Occipital lobe (tissue), 2 donors: ENCODE results near the gene PDK4. TPM values are rescaled to one million over a fixed set of nuclear protein-coding genes. Genes with fewer than 3 reads are reported as not detected.

Experiments used
- DNase-seq: peaks from one replicate; lab custom pipeline; 2025; lab: John Stamatoyannopoulos, UW
- total RNA-seq: library from RNA; depleted of rRNA; stranded (reverse); fragments of >200 nt; gene quantifications from one replicate; pipeline ENCODE4 v1.2.3, GENCODE V29; 2014

Gene PDK4
- total RNA-seq, result 11.7 TPM

DNA sequence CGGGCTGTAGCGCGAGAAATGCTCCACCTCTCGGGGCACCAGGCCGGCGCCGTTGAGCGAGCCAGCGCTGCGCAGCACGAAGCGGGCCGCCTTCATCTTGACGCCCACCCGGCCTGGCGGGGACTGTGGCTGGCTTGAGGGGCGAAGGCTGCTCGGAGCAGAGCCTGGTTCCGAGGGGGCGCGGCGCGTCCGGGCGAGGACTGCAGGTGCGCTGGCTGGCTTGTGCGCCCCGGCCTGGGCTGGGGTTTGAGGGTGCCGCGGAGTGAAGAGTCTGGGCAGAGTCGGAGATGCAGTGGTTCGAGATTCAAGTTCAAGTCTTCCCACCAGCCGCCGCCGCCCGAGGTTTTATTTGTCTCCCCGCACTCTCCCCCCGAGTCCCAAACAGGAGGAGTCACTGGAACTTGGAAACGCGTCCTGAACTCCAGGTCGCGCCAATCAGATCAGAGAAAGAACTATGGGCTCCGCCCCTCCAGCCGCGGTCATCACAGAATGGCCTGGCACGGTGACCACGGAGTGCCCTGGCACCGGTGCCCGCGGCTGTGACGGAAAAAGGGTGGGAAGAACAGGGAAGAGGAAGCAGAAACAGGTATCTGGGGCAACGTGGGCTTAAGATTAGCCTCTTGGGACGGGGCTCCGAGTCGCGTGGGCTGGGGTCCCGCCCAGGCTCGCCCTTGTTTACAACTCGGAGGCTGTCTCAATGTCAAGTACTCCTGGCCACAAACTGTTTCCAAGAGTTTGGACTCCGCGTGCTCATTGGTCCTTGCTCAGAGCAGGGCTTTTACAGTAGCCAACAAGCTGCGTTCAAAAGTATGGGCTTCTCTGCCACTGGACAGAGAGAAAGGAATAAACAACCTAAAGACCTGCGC, at the start of gene PDK4:
TSS of gene PDK4 (minus strand) at position 319 of the 866 bp plus-strand sequence. CDS start at position 96, 223 bp downstream.
- peak; percentile 88 for DNase-seq

DNA sequence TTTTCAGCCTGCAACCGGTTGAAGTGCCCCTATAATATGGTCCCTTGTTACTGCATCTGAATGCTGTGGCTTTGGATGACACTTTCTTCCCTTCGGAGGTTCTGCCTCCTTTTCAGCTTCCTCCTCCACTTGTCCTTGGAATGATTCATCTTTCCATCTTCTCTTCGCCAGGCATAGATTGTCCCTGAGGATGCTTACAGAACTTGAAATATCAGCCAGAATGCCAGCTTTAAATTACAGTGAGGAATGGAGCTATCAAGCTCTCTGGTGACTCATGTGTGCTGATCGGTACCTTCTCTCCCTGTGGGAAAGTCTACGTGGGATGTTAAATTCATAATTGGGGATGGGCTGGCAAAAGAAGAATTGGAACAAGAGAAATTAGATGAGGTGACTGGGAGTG, 45.9 kb upstream of the PDK4 start:
- DNase-seq, result no peak

DNA sequence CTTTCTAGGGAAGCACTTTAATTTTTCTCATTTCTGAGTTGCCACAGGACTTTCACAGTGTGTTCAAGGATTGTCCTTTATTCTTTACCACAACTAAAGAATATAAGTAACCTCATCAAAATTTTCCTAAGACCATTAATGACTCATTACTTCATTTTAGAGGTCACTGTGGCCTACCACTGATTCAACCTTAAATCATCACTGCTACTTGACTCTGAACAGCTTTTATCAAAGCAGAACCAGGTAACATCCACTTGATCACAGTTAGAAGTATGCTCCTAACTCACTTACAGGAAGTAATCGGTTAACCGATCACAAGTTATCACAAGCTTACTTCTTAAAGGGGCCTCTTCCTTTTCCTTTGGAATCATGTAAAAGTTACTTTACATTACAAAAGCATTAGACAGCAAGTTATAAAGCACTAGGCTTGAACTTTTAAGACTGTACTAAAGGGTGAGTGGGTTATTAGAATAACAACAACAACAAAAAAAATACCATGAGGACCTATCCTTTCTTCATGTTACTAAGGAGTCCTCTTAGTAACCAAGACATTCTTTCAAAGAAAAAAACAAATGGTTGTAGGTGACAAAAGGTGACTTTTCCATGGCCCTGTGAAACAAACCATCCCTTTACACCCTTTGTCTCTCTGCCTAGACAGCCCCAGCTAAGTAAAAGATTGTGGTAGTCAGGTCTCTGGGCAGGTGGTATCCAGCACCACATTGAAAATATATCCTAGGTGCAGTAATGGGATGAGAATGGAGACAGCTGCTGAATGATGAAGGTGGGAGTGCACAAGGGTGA, 40.0 kb upstream of the PDK4 start:
- no peak for DNase-seq

DNA sequence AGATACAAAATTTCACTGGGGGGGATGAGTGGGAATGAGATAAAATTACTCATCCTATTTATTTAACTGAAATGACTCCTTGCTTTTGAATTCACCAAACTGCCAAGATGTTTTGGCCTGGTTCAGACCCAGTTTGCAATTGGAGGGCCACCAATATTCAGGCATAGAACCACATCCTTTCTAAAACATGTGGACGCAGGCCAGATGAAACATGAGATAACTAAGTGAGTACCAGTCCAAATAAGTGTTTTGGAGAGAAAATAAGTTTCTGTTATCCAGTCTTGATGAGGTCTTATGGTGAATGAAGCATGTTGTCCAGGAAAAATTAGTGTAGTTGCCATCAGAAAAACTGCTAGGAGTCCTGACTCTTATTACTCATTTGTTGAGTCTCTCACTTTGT, 36.3 kb upstream of the PDK4 start:
- no peak for DNase-seq

DNA sequence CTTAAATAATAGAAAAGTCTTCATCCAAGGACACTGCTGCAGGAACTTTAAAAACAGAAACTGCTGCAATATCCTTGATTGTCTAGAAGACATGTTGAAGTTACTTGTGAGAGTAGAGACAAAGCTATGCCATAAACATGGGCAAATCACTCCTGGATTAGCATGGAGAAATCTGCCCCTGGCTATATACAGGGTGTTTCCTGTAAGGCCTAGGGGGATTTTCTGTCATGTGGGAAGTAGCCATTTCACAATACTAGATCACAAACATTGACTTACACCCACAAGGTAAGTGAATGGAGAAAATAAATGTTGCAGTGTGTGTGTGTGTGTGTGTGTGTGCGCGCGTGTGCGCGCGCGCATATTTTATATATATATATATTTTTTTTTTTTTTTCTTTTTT, 35.2 kb upstream of the PDK4 start:
- DNase-seq, result no peak

DNA sequence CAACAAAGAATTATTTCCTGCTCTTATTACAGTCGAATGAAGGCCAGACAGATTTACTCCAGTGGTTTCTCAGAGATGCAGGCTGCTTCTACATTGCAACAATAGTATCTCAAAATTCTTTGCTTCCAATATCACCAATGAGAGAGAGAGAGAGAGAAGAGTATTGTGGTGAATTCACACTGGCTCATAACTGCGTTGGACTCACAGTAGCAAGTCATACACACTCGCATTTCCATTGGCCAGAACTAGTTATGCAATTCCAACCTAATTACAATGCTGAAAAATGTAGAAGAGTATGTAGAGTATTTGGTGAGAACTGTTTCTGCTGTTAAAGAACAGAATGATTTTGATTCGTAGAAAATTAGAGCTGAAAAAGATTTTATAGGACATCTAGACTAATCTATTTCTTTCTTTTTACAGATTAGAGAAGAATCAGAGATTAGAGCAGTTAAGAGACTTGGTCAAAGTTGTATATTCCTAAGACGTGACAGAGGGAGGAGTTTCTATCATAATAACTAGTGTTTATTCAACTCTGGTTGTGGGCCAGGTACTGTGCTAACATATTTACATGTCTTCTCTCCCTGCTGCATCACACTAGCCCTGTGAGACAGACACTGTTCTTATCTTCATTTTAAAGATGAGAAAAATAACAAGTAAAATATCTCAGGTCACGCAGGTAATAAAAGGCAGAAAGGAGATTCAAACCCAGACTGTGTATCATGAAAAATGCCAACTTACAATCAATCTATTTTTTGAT, 34.6 kb upstream of the PDK4 start:
- DNase-seq, result no peak

DNA sequence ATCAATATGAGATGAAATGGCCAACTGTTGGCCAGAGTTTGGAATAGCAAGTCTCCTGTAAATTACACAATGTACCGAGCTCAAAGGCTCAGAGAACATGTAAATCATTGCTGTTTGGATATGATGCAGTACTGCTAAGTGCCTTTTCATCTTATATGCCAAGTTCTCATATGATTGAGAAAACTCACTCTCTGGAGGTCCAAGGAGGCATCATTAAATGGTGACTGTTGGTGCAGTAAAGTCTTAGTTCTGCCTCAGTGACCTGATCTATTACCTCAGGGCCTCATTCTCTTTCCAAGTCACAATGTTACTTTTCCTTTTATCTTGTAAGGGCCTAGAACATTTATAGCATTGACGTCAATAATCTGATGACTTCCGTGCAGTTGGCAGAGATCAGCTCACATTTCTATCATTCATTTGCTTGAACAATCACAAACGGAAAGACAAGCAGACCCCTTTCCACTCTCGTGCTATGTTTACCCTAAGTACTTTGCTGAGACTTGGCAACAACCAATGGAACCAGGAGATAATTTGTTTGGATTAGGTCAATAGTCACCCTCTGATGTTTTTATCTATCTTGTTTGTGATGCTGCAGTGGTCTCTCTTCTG, 32.6 kb upstream of the PDK4 start:
- no peak for DNase-seq

DNA sequence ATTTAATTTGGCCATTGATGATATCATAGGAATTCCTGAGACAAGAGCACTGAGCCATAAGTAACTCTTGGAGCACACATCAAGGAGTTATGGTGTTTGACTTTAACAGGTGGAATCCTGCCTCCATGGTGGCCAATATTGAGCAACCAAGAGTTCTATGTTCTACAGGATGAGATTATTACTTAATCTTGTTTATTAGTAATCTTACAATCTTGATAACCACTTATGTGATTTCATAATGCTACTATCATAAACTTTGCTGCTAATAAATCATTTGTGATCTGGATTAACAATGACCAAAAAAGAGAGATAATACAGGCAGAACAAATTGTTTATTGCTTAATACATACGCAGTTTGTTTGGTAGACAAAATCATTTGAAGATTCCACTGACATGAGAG, 27.5 kb upstream of the PDK4 start:
- DNase-seq, result no peak

DNA sequence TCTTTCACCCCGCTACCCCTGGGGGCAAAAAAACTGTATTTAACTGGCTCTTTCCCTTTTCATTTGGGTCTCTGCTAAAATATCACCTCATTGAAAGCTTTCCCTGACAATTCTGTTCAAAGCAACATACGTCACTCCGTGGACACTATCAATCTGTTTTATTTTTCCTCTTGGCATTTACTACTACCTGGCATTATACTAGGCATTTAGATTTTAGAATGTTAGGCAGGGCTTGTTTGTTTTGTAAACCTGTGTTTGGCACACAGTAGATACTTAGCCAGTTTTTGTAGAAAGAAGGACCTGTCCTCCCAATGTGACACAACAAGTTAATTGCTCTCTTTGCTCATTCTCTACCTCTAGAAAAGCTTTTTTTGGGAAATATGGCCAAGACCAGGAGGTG, 26.5 kb upstream of the PDK4 start:
- no peak for DNase-seq

DNA sequence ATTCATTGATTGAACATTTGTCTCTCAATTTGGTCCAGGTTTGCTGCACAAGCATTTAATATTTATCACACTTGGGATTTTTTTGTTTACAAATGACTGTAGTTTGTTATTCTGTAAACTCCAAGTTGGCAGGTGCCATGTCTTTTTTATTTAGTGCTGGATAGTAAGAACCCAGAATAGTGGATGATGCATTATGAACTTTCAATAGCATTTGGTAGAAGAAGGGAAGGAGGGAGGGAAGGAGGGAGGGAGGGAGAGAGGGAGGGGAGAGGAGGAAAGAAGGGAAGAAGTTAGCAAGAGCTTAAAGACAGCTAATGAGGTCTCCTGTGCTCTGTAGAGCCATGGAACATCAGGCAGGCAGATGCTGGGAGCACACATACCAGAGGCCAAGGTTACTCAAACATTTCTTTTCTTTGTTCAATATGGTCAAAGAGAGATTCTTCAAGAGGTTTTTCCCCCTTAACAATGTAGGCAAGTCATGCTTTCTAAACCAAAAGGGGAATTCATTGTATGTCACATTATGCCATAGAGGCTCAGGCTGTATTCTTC, 25.8 kb upstream of the PDK4 start:
- no peak for DNase-seq

DNA sequence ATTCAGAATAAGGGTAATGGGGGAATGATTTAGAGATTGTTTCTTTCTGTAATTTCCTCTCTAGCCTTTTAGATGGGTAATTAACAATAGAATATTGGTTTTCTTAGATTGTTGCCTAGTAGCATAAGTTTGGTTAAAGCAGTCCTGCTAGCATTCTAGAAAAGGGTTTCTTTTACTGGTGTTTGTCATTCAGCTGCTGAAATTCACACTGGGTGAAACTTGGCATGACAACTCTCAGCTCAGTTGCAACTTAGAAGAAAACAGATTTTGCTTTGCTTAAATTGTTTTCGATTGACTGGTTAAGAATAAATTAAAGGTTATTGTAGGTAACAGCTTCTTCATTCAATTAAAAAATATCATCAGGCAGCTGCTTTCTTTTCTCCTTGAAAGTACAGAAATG, 25.1 kb upstream of the PDK4 start:
- DNase-seq, result no peak

DNA sequence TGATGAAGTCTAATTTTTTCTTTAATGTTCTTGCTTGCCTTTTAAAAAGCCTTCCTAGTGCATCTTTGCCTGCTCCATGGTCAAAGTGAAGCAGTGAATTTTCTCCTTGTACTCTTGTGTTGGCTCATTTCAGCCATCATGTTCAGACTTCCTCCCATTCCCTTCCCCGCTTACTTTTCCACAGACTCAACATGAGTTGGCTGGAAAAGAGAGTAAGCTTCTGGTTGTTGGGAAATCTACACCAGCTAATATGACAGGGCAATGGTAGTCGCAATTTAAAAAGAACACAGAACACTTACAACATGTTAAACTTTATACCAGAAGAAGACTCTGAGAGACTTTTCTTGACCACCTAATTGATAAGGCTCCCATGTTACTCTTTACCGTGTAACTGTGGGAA, 24.3 kb upstream of the PDK4 start:
- DNase-seq, result no peak

DNA sequence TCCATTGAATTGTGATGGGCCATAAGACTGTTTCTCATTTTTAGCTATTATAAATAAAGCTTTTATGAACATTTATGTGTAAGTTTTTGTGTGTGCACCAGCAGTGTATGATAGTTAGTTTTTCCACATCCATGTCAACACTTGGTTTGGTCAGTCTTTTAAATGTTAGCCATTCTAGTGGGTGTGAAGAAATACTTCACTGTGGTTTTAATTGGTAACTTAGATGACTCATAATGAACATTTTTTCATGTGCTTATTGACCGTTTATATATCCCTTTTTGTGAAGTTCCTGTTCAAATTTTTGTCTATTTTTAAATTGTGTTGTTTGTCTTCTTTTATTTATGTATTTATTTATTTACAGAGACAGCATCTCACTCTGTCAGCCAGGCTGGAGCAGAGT, 23.6 kb upstream of the PDK4 start:
- DNase-seq, result no peak

DNA sequence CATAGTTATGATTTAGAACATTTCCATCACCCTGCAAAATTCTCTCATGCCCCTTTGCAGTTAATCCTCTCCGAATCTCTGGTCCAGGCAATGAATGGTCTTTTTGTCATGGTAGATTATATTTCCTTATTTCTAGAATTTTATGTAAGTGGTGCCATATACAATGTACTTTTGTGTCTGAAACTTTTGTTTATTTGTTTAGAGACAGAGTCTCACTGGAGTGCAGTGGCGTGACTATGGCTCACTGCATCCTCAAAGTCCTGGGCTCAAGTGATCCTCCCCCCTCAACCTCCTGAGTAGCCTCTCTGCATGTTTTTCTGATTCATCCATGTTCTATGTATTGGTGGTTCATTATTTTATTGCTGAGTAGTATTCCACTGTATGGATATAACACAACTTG, 23.2 kb upstream of the PDK4 start:
- DNase-seq, result no peak

DNA sequence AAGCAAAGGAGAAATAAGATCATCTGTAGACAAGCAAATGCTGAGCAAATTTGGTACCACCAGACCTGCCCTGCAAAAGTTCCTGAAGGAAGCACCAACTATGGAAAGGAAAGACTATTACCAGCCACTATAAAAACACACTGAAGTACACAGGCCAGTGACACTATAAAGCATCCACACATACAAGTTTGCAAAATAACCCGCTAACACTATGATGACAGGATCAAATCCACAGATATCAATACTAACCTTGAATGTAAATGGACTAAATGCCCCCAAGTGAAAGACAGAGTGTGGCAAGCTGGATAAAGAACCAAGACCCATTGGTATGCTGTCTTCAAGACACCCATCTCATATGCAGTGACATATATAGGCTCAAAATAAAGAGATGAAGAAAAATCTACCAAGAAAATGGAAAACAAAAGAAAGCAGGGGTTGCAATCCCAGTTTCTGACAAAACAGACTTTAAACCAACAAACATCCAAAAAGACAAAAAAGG, 18.2 kb upstream of the PDK4 start:
- DNase-seq, result no peak

DNA sequence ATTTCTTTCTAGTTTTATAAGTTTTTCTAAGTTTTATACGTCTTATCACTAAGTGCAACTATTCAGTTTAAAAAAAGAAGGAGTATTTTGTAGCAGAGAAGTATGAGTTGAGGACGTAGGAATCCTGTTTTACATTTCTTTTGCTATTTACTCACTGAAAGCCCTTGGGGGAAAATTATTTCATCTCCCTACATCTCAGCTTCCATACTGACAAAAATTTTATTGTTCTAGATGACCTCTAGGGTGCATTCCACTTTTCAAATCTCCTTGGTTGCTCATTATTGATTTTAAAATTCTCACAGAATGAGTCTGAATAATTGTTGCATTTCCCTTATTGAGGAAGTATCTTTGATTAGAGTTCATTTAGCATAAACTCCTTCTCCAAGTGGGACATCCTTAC, 14.9 kb upstream of the PDK4 start:
- DNase-seq, result no peak

DNA sequence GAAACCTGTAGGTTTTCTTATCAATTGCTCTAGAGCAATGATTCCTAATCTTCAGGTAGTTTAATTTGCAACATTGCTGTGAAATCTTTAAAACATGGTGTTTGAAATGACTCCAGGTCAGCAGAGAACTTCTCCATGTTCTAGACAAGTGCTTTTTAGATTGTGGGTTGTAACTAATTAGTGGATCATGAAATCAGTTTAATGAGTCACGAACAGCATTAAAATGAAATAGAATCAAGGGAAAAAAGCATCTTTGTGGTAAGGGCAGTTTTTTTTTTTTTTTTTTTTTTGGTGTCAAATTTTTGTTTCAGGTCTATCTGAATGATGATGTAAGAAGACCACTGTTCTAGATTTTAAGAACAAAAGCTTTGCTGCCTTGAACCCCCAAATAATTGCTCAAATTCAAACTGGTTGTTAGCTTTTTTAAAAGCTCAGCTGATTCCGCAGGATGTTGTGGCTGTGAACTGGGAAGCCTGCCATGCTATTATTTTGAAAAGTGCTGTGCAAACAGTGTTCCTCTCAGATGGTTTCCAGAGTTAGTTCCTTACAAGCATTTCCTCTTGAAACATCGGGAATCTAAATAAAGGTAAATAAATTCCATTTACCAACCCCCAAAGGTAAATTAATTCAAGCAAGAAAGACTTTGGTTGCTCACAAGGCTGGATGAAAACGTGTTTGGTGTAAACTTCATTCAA, 13.1 kb upstream of the PDK4 start:
- DNase-seq, result no peak

DNA sequence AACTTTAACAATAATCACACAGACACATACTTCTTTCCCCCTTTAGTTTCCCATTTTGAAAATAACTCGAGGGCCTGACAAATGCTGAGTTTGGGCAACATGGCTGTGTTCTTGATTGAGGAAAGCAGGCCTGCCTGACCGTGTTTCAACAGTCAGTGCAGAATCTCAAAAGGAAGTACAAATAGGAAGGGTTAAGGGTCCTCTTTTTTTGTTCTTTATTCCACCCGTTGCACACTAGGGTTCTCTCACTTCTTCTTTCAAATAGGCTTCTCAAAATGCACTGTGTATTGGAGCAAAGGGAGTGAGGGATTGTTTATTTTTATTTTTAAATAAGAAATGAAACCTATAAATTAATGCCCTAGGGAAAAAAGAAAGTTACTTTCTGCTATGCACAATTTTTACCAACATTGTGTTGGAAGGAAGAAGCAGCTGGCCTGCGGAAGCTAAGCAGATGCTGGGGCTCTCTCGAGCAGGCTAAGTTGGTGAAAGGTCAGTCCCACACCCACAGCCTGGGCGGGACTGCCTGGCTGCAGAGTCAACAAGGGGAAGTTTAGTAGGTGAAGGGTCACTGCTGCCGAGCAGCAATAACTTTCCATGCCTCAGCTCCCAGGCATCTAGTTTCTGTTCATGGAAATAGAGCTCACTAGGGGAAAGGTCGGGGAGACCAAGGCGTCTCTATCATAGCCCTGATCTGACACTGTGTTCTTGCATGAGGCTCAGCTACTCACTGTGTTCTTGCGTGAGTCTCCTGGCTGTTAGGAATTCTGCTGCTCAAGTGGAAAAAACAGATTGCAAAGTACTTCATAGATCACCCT, 12.2 kb upstream of the PDK4 start:
- peak; percentile 29 for DNase-seq

DNA sequence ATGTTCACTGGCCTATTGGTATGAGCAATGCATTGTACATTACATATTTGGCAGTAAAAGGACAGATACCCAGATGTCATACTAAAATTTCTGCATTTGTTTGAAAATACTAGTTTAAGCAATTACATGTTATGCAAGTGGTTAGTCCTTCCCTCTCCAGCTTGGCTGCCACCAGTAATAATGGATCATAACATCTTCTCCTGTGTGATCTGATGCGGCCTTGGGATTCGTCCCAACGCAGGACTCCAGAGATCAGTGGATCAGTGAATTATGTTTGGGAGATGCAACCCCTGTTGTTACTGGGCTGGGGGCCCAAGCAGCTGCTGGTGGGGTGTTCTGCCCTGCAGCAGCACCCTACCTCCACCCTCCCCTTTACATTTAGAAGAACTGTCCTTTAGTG, 11.2 kb upstream of the PDK4 start:
- DNase-seq, result no peak

DNA sequence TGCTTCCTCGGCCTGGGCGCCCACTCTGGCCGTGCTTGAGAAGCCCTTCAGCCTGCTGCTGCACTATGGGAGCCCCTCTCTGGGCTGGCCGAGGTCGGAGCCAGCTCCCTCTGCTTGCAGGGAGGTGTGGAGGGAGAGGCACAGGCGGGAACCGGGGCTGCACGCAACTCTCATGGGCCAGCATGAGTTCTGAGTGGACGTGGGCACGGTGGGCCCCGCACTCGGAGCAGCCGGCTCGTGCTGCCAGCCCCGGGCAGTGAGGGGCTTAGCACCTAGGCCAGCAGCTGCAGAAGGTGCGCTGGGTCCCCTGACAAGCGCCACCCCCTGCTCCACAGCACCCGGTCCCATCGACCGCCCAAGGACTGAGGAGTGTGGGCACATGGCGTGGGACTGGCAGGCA, 9.0 kb upstream of the PDK4 start:
- DNase-seq, result no peak
